Prostate gland (tissue), 2 donors: ENCODE measurements around the gene PPP1R12C.

ENCODE experiments used
- POLR2A ChIP-seq: fragments of 450-650 bp; IDR thresholded peaks from one replicate; pipeline ENCODE4 v1.6.1; 2016; ENCODE audit warnings: antibody characterized with exemption, mild to moderate bottlenecking
- TF ChIP-seq, protein P1 (sequence below), 4 experiments: fragments of 200-600 bp in 2 of 4; fragments of 450-650 bp in 2 of 4; sonication (generic) in 2 of 4; IDR thresholded peaks; 1 replicate in 3 of 4; 2 replicates in 1 of 4; pipeline ENCODE4 v1.5.1; 2016 to 2019; ENCODE audit warnings: antibody characterized with exemption in 4 of 4, mild to moderate bottlenecking in 2 of 4, moderate library complexity in 2 of 4

DNA sequence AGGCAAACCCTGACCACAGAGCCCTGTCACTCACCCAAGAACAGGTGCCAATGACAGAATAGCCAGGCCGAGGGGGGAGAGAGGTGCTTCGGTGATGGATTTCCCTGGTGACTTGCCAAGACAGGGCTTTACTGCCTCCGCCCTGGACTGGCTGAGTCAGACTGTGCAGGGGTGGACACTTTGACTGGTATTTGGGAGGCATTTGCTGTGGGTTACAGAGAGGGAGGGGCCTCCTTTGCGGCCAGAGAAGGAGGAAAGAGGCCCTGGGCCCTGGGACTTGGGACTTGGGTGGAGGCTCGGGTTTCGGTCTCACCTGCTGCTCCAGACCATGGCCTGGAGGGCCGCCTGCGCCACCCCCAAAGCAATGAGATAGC lies 46.3 kb downstream of the PPP1R12C start:
- peak; percentile 33 for TF ChIP-seq POLR2A
- TF ChIP-seq, protein P1, sequence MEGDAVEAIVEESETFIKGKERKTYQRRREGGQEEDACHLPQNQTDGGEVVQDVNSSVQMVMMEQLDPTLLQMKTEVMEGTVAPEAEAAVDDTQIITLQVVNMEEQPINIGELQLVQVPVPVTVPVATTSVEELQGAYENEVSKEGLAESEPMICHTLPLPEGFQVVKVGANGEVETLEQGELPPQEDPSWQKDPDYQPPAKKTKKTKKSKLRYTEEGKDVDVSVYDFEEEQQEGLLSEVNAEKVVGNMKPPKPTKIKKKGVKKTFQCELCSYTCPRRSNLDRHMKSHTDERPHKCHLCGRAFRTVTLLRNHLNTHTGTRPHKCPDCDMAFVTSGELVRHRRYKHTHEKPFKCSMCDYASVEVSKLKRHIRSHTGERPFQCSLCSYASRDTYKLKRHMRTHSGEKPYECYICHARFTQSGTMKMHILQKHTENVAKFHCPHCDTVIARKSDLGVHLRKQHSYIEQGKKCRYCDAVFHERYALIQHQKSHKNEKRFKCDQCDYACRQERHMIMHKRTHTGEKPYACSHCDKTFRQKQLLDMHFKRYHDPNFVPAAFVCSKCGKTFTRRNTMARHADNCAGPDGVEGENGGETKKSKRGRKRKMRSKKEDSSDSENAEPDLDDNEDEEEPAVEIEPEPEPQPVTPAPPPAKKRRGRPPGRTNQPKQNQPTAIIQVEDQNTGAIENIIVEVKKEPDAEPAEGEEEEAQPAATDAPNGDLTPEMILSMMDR (IDR thresholded peaks at IDR 0.05), result no peak
